M059J (cell line): ENCODE results near the gene CHST5. TPM values are rescaled to one million over a fixed set of nuclear protein-coding genes. Genes with fewer than 3 reads are reported as not detected.

Experiments used
- total RNA-seq: library from RNA; depleted of rRNA; stranded (reverse); fragments of >200 nt; shearing (Covaris generic); gene quantifications from 2 replicates; pipeline ENCODE4 v1.2.3, GENCODE V29; 2014; rRNA removed

Gene CHST5
- total RNA-seq, 1 experiment from 2014 or later, result not detected

Other genes starting within 250 kb of the CHST5 start
- 91.3 and 111 TPM in 2 replicates for gene CFDP1, start 102.6 kb downstream of the CHST5 start, total RNA-seq
- gene TMEM170A, start 71.4 kb downstream of the CHST5 start, total RNA-seq, result 17.5 and 27.5 TPM in 2 replicates
- 0.98 and 1.4 TPM in 2 replicates for gene CHST6, start 40.7 kb downstream of the CHST5 start, total RNA-seq
- 11.0 and 13.3 TPM in 2 replicates for gene TMEM231, start 20.1 kb upstream of the CHST5 start, total RNA-seq
- gene GABARAPL2, start 30.3 kb upstream of the CHST5 start, total RNA-seq, result 71.8 and 87.7 TPM in 2 replicates
- gene ADAT1, start 87.2 kb upstream of the CHST5 start, total RNA-seq, result 77.2 and 121 TPM in 2 replicates
- gene KARS1, start 111.6 kb upstream of the CHST5 start, total RNA-seq, result 180 and 185 TPM in 2 replicates
- gene TERF2IP, start 111.7 kb upstream of the CHST5 start, total RNA-seq, result 52.9 and 65.4 TPM in 2 replicates
- not detected in 2 replicates for gene CPHXL2, start 140.9 kb upstream of the CHST5 start, total RNA-seq
- not detected in 2 replicates for gene DUXB, start 165.4 kb upstream of the CHST5 start, total RNA-seq
- gene CPHXL, start 190.4 kb upstream of the CHST5 start, total RNA-seq, result not detected in 2 replicates